NCI-H1417 (cell line): Measurements from ENCODE around the gene PDIK1L.
"Not testable (repeated sequence)": the region's sequence is repeated elsewhere in the genome, so short reads cannot be mapped to it uniquely, and the experiment has no call there.

Experiments
- DNase-seq, 3 experiments: peaks; one replicate each; lab custom pipeline; 2025; lab: John Stamatoyannopoulos, UW

PDIK1L gene

GRCh38 chr1:26090893-26091292 is 20.7 kb upstream of the PDIK1L start:
- DNase-seq = no peak

GRCh38 chr1:26092422-26092821 is 19.2 kb upstream of the PDIK1L start:
- no peak for DNase-seq

GRCh38 chr1:26093569-26093968 is 18.1 kb upstream of the PDIK1L start:
- peak in 1 of 3 experiments; percentile 38 for DNase-seq

- DNase-seq = peak in 2 of 3 experiments; percentile 47 to 66
Observed at GRCh38 chr1:26094076-26094669, 17.5 kb upstream of the PDIK1L start.

DNA sequence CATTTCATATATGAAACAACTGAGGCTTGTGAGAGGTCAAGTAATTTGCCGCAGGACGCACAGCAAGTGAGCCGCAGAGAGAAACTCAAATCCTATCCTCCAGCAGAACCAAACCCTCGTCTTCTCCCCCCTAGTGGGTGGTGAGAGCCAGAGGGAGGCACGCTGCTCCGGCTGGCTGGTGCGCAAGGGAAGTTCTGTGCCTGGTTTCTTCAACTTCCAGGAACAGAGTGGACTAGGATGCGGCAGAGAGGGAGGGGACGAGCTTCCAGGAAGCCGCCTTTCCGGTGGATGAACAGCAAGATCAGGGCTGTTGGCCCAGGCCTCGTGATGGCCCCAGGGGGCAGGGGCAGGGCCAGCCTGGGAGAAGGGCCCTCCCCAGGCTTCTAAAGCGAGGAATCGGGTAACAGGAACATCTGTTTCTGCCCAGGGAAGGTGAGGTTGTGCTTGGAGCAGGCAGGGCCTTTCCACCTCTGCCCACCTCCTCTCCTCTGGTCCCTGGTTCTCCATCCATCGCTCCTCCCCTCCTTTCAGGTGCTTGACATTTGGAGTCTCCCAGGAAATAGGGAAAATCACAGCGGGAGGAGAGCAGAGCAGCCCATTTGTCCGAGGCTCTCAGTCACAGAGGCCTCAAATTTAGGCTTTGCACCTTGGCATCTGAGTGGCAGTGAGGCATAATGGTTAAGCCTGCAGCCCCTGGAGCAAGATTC is 16.8 kb upstream of the PDIK1L start:
- peak; percentile 53 to 74 (median 55) for DNase-seq

- no peak for DNase-seq
Observed at GRCh38 chr1:26096471-26096870, 15.2 kb upstream of the PDIK1L start.

- DNase-seq = no peak
Observed at GRCh38 chr1:26097696-26098095, 13.9 kb upstream of the PDIK1L start.

GRCh38 chr1:26098602-26099001 is 13.0 kb upstream of the PDIK1L start:
- DNase-seq = no peak

DNA sequence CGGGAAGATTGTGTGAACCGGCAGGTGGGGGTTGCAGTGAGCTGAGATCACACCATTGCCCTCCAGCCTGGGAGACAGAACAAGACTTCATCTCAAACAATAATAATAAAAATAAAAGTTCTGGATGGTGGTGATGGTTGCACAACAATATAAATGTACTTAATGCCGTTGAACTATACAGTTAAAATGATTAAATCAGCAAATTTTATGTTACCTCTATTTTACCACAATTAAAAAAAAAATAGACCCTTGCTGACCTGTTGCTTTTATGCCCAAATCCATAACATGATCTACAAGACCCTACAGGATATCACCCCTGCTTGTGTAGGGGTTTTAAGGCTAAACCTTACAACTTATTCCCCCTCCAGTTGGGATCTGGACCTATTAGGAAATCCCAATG is 11.8 kb upstream of the PDIK1L start:
- no peak for DNase-seq

DNA sequence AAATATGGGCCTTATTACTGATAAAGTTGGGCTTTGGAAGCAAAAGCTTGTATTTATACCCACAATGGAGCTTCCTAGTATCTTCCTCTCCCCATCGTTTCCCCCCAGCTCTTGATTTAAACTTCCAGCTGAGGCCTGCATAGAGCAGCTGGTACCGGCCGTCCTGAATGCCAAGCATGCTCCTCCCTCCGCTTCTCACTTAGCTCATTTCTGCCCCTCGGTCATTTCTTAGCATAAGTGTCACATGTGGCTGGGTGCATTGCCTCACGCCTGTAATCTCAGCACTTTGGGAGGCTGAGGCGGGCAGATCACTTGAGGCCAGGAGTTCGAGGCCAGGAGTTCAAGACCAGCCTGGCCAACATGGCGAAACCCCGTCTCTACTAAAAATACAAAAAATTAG is 11.4 kb upstream of the PDIK1L start:
- DNase-seq = not testable (repeated sequence)

DNA sequence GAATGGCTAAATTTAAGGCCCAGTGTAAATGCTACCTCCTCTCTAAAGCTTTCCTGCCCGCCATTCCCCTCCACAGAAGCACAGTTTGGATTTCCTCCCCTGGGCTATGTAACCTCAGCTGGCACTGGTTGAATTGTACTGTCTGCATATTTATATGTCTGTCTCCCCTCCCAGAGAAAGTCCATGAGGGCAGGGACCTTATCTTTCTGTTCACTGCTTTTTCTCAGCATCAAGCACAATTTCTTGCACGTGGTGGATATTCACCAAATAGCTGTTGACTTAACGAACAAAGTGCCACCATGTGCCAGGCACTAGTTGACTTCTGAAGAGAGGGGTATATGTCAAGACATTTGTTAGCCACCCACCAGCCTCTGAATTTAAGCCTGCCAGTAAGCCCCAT is 9.5 kb upstream of the PDIK1L start:
- no peak for DNase-seq

DNA sequence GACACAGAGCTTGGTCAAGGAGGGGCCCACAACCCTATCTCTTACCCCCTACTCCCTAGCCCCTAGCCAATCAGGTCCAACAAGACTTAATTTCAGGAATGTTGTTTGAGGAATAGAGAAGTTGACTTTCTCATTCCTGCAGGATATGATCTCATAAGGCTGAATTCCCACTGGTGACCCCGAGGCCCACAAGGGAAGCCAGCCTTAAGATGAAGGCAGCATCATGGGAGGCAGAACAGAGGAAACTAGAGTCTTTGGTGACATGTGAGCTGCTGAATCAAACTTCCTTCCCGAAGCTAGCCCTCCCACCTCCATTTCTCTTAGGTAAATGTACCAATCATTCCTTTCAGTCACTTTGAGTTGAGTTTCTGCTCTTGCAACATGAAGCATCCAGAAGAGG is 9.1 kb upstream of the PDIK1L start:
- no peak for DNase-seq

- not testable (repeated sequence) for DNase-seq
Observed at GRCh38 chr1:26105226-26105548, 6.4 kb upstream of the PDIK1L start.

DNA sequence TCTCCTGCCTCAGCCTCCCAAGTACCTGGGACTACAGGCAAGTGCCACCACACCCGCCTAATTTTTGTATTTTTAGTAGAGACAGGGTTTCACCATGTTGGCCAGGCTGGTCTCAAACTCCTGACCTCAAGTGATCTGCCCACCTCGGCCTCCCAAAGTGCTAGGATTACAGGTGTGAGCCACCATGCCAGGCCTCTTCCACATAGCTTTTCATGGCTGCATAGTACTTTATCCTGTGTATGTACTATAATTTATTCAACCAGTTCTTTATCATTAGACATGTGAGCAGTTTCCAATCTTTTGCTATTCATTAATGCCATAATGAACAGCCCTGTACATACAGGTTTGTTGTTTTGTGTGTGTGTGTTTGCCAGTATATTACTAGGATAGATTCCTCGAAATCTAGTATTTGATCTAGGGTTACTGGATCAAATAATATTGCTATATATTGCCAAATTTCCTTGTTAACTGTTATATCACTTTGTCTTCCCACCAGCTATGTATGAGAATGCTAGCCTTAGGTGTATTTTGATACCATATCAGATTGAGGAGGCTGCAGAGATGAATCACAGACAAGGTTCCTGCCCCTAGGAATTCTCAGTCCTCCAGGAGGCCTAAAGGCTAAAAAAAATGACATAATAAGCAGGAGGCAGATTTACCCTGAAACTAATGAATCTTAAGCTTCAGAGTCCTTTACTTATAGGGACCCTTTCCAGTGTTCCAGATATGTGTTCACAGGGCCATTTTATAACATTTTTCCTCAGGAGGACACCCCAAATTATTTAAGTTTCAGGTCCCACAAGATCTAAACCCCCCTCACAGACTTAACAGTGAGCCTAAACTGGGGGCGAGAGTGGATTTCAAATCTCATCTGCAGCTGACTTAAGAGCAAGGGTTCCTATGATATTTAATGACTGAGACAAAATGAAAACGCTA is 2.1 kb upstream of the PDIK1L start:
- peak in 1 of 3 experiments; percentile 39 for DNase-seq

DNA sequence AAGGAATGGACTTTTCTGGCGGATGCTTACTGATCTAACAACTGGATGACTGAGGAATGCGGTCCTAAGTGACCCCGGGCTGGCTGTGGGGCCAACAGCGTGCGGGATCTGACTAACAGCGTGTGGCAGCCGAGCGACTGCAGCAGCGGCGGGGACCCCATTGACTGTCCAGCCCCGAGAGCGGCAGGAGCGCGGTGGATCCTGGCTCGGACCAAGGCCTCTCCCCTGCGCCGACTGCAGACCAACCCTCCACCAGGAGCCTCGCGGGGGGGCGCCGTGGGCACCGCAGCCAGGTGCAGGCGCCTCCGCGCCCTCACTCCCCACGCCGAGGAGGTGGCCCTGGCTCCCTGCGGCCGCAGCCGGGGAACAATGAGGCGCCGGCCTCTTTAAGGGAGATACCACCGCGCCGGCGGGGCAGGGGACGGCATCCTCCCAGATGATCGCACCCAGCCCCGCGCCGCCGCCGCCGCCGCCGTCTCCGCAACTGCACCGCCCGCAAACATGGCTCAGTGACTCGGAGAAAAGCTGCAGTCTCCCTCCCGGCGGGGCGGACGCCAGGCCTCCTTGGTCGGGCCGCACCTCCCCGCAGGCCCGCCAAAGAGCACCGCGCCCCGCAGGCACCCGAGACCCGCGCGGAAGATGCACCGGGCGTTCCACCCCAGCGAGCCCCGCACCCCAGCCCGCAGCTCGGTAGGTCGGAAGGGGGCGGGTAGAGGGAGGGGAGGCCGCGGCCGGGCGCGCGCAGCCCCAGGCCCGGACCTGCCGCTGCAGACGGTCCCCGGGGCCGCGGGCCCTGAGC is 694 bp upstream of the PDIK1L start:
- peak; percentile 88 to 93 (median 89) for DNase-seq

DNA sequence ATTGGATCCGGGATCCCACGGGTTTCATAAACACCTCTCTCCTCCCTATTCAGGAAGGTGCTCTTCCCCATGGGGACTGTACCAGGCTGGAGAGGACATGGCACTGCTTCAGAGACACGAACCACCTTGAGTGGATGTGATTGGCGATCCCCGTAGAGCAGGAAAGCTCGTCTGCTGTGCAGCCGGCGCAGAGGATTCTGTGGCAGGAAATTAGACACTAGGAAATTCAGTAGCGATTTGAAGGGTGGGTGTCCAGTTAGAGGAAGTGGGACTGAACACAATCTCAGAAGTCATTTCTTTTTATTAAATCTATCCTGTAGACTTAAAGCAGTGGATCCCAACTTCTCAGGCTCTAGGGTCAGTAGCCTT is 767 bp downstream of the PDIK1L start:
- peak; percentile 74 to 87 (median 75) for DNase-seq

GRCh38 chr1:26114165-26114927 is 2.7 kb downstream of the PDIK1L start:
- no peak for DNase-seq

DNA sequence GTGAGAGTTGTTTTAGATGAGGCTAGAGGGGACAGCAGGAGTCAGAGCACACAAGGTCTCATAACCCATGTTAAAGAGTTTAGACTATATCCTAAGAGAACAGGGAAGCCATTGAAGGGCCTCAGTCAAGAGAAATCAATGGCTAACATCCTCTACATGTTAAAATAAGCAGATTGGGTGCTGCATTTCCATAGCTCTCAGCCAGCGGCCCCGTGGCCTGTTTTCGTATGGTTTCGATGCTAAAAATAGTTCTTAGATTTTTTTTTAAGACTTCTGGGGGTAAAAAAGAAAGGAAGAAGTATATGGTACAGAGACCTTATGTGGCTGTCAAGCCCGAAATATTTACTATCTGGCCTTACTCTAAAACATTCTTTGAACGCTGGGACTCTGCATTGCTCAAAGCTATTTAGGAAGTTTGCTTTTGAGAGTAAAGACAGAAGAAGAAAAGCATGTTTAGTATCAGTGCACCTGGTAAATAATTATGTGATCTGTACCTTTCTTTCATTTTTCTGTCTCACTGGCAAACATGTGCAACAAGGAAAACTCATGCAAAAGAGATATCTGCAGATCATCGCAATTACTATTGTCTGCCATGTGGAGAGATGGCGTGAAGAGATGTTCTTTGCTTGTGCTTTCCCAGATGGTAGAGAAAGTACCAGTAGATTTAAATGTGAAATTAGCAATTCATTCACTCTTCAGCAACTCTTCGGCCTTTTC is 8.4 kb downstream of the PDIK1L start:
- no peak for DNase-seq

- DNase-seq = no peak
Observed at GRCh38 chr1:26121854-26122773, 10.5 kb downstream of the PDIK1L start.
